ENCODE data around the gene ZBTB12. TPM values are rescaled to one million over a fixed set of nuclear protein-coding genes. Genes with fewer than 3 reads are reported as not detected.
"Not testable (repeated sequence)": the region's sequence is repeated elsewhere in the genome, so short reads cannot be mapped to it uniquely, and the experiment has no call there.

ZBTB12 gene
- total and polyA plus RNA-seq, 2 donors: 1.9 to 2.6 TPM

DNA sequence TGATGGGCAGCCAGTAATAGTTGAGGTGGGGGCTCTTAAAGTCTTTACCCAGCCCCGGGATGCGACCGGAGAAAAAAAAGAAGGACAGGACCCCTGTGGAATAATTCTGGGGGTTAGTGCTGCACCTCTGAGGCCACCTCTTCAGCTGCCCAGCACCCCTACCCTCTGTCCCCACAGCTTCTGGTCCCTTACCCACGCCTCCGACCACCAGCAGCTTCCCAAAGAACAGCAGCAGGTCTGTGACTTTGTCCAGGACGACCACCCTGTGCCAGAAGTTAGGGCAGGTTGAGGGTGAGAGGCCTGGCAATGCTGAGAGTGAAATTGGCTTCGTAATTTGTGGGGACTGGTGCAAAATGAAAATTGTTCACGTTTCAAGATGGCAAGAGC, 37.1 kb downstream of the ZBTB12 start:
- Histone ChIP-seq H3K36me3 (ENCODE audit: control insufficient read depth in 2 of 2, insufficient read depth in 2 of 2, low read length in 1 of 2) (peaks cover 6 to 13% of the 10 kb centered on the region in 2 donors), H3K9me3 (ENCODE audit: control insufficient read depth in 2 of 2, insufficient read depth in 1 of 2, low read length in 1 of 2) (peaks cover 0 to 3% of the 10 kb centered on the region in 2 donors), H3K27ac (ENCODE audit: low read depth in 1 of 2, low read length in 1 of 2) (no peak overlapping the region), H3K4me1 (ENCODE audit: control insufficient read depth in 2 of 2, insufficient read depth in 2 of 2, low read length in 2 of 2) (peaks cover 12 to 36% of the 10 kb centered on the region in 2 donors), H3K4me3 (ENCODE audit: low read length in 2 of 2) (no peak overlapping the region), H3K27me3 (ENCODE audit: control insufficient read depth in 2 of 2, insufficient read depth in 1 of 2, low read length in 1 of 2) (no peaks in the 10 kb centered on the region)
- 98% methylated on average over 8 of the region's 8 CpGs for WGBS
- DNase-seq (ENCODE audit: low read depth in 6 of 9, low spot score in 9 of 9): no peak

DNA sequence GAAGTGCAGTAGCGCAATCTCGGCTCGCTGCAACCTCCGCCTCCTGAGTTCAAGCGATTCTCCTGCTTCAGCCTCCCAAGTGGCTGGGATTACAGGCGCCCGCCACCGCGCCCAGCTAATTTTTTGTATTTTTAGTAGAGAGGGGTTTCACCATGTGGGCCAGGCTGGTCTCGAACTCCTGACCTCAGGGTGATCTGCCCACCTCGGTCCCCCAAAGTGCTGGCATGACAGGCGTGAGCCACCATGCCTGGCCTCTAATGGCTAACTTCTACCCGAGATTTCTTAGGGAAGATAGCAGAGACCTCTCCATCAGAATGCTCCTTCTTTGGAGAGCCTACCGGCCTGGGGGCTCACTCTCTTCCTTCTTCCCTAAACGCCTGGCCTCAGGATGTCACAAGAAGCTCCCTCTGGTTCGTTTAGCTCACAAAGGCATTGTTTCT, 37.7 kb downstream of the ZBTB12 start:
- H3K27me3 ChIP-seq (ENCODE audit: control insufficient read depth in 2 of 2, insufficient read depth in 1 of 2, low read length in 1 of 2); H3K9me3 ChIP-seq (ENCODE audit: control insufficient read depth in 2 of 2, insufficient read depth in 1 of 2, low read length in 1 of 2); DNase-seq (ENCODE audit: low read depth in 6 of 9, low spot score in 9 of 9): not testable (repeated sequence)
- Histone ChIP-seq H3K4me3 (ENCODE audit: low read length in 2 of 2) (peak overlapping the region; percentile 55 to 68), H3K4me1 (ENCODE audit: control insufficient read depth in 2 of 2, insufficient read depth in 2 of 2, low read length in 2 of 2) (peaks cover 12 to 36% of the 10 kb centered on the region in 2 donors), H3K36me3 (ENCODE audit: control insufficient read depth in 2 of 2, insufficient read depth in 2 of 2, low read length in 1 of 2) (peaks cover 13 to 20% of the 10 kb centered on the region in 2 donors), H3K27ac (ENCODE audit: low read depth in 1 of 2, low read length in 1 of 2) (peak overlapping the region in 1 of 2 donors; percentile 82)
- 19% methylated on average over 16 of the region's 16 CpGs for WGBS

DNA sequence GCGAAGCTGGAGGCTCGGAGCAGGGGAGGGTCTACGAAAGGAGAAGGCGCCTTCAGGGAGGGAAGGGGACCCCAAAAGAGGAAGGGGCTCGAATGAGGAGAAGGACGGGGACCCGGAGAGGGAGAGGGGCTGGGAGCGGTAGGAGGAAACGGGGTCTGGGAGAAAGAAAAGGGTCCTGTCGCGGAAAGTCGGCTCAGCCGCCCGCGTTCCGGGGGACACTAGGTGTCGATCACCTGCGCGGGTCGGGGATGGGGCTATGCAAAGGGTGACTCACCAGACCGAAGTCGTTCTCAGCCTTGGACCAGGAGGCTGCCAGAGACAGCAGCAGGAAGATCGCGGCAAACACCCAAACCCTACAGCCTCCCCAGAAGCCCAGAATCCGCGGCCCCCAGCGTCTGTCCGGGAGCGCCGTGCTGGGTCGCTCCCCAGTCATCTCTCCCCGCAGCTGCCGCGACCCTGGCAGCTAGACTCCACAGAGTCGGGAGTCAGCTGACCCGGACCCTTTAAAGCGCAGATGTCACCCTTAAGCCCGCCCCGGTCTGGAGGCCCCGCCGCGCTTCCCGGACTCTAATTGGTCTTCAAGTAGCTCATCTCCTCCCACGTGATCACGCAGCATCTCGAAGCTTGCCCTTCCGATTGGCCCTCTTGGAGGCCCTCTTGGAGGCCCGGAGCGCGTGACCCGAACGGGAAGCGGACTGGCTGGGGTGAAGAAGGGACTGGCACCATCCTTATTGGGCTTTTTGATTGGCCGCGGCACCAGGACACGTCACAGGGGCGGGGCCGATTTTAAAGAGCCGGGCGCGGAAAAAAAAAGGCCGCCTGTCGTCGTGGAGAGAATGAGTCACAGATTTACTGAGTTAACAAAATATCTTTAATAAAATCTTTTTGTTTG, 39.3 kb downstream of the ZBTB12 start, which contains the start of gene NEU1:
Gene NEU1, minus strand, starts transcription at position 478 of the 892 bp plus-strand sequence. Its CDS starts 45 bp downstream, at position 433.
- H3K27ac ChIP-seq (ENCODE audit: low read depth in 1 of 2, low read length in 1 of 2): peak within 1 kb of the TSS; percentile 76 to 82
- WGBS: under 1% methylated on average over 64 of the region's 64 CpGs
- H3K27me3 ChIP-seq (ENCODE audit: control insufficient read depth in 2 of 2, insufficient read depth in 1 of 2, low read length in 1 of 2): no peaks in the 10 kb centered on the region
- peaks cover 12 to 33% of the 10 kb centered on the region in 2 donors for H3K4me1 ChIP-seq (ENCODE audit: control insufficient read depth in 2 of 2, insufficient read depth in 2 of 2, low read length in 2 of 2)
- peak; percentile 91 to 100 (median 99) for DNase-seq (ENCODE audit: low read depth in 6 of 9, low spot score in 9 of 9)
- H3K36me3 ChIP-seq (ENCODE audit: control insufficient read depth in 2 of 2, insufficient read depth in 2 of 2, low read length in 1 of 2): peaks cover 19 to 22% of the 10 kb centered on the region in 2 donors
- peak within 1 kb of the TSS; percentile 64 to 72 for H3K4me3 ChIP-seq (ENCODE audit: low read length in 2 of 2)
- H3K9me3 ChIP-seq (ENCODE audit: control insufficient read depth in 2 of 2, insufficient read depth in 1 of 2, low read length in 1 of 2): peaks cover 0 to 3% of the 10 kb centered on the region in 2 donors

DNA sequence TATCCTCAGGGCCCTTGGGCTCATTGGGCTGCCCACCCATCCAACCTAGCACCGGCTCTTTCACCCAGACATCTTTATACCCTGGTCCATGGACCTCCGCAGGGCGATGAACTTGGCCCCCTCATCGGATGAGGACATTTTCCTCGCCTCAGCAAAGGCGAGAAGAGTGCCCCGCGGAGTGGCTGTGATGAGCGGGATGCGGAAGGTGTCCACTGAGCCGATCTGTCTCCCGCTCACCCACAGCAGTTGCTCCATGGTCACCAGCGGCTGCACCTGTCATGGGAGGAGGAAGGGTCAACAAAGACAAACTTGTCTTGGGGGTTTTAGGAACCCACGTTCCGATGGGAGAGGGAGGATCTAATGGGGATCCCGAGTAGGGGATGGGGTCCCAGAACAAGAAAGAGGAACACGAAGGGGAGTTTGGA, 40.0 kb downstream of the ZBTB12 start:
- no peaks in the 10 kb centered on the region for H3K27me3 ChIP-seq (ENCODE audit: control insufficient read depth in 2 of 2, insufficient read depth in 1 of 2, low read length in 1 of 2)
- H3K36me3 ChIP-seq (ENCODE audit: control insufficient read depth in 2 of 2, insufficient read depth in 2 of 2, low read length in 1 of 2): peaks cover 25 to 27% of the 10 kb centered on the region in 2 donors
- H3K4me1 ChIP-seq (ENCODE audit: control insufficient read depth in 2 of 2, insufficient read depth in 2 of 2, low read length in 2 of 2): peaks cover 12 to 33% of the 10 kb centered on the region in 2 donors
- WGBS: 58% methylated on average over 17 of the region's 17 CpGs
- DNase-seq (ENCODE audit: low read depth in 6 of 9, low spot score in 9 of 9): no peak
- H3K27ac ChIP-seq (ENCODE audit: low read depth in 1 of 2, low read length in 1 of 2): no peak overlapping the region
- peaks cover 0 to 3% of the 10 kb centered on the region in 2 donors for H3K9me3 ChIP-seq (ENCODE audit: control insufficient read depth in 2 of 2, insufficient read depth in 1 of 2, low read length in 1 of 2)
- H3K4me3 ChIP-seq (ENCODE audit: low read length in 2 of 2): peak overlapping the region; percentile 64 to 72

DNA sequence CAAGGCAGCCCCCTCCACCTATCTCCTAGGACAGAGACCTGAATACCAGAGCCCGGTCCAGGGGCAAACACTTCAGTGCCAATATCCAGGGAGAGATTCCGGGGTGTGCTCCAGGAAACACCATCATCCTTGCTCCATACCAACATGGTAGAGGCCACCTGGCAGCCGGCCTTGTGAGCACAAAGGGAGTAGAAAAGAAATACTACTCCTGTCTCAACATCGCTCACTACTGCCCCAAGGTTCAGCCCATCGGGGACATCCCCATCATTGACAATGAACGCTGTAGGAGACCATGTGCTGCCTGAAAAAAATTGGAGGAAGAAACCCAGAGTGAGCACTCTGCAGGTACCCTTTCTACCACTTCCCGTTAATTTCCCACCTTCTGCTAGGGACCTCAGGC, 40.7 kb downstream of the ZBTB12 start:
- peaks cover 0 to 3% of the 10 kb centered on the region in 2 donors for H3K9me3 ChIP-seq (ENCODE audit: control insufficient read depth in 2 of 2, insufficient read depth in 1 of 2, low read length in 1 of 2)
- no peaks in the 10 kb centered on the region for H3K27me3 ChIP-seq (ENCODE audit: control insufficient read depth in 2 of 2, insufficient read depth in 1 of 2, low read length in 1 of 2)
- 94% methylated on average over 7 of the region's 7 CpGs for WGBS
- no peak overlapping the region for H3K27ac ChIP-seq (ENCODE audit: low read depth in 1 of 2, low read length in 1 of 2)
- peaks cover 25 to 27% of the 10 kb centered on the region in 2 donors for H3K36me3 ChIP-seq (ENCODE audit: control insufficient read depth in 2 of 2, insufficient read depth in 2 of 2, low read length in 1 of 2)
- no peak overlapping the region for H3K4me3 ChIP-seq (ENCODE audit: low read length in 2 of 2)
- DNase-seq (ENCODE audit: low read depth in 6 of 9, low spot score in 9 of 9): no peak
- peaks cover 12 to 33% of the 10 kb centered on the region in 2 donors for H3K4me1 ChIP-seq (ENCODE audit: control insufficient read depth in 2 of 2, insufficient read depth in 2 of 2, low read length in 2 of 2)

DNA sequence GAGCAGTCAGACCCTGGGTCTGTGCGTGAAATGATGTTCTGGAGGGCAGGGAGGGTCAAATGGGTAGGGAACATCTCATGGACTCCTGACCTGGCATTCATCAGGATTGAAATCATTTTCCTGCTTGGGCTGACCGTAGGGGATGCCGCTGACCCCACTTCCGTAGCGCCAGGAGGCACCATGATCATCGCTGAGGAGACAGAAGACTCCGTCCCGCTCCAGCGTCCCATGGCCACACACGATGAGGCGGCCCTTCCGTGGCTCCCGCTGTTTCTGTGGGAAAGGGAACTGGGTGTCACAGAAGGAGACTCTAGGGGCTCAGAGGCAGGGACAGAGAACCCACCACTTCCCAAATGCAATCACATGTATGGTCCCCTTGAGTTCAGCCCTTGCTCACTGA, 41.5 kb downstream of the ZBTB12 start:
- H3K36me3 ChIP-seq (ENCODE audit: control insufficient read depth in 2 of 2, insufficient read depth in 2 of 2, low read length in 1 of 2): peaks cover 25 to 27% of the 10 kb centered on the region in 2 donors
- peaks cover 12 to 32% of the 10 kb centered on the region in 2 donors for H3K4me1 ChIP-seq (ENCODE audit: control insufficient read depth in 2 of 2, insufficient read depth in 2 of 2, low read length in 2 of 2)
- no peaks in the 10 kb centered on the region for H3K9me3 ChIP-seq (ENCODE audit: control insufficient read depth in 2 of 2, insufficient read depth in 1 of 2, low read length in 1 of 2)
- DNase-seq (ENCODE audit: low read depth in 6 of 9, low spot score in 9 of 9): no peak
- WGBS: 98% methylated on average over 13 of the region's 13 CpGs
- no peak overlapping the region for H3K4me3 ChIP-seq (ENCODE audit: low read length in 2 of 2)
- H3K27me3 ChIP-seq (ENCODE audit: control insufficient read depth in 2 of 2, insufficient read depth in 1 of 2, low read length in 1 of 2): no peaks in the 10 kb centered on the region
- no peak overlapping the region for H3K27ac ChIP-seq (ENCODE audit: low read depth in 1 of 2, low read length in 1 of 2)

DNA sequence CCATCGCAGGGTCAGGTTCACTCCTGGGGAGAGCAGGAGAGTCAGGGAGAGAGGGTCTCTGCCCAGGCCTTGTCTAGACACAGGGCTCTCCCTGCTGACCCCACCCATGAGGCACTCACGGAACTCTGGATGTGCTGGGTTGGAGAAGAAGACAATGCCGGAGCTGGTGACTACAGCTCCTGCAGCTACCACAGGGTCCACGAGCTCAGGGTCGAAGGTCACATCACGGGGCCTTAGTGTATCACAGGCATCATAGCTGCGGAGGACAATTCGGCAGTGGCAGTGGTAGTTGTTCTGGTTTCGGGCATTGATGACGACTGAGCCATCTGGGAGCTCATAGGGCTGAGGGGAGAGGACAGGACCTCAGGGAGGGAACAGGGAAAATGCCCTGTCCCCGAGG, 42.0 kb downstream of the ZBTB12 start:
- no peaks in the 10 kb centered on the region for H3K27me3 ChIP-seq (ENCODE audit: control insufficient read depth in 2 of 2, insufficient read depth in 1 of 2, low read length in 1 of 2)
- no peak overlapping the region for H3K27ac ChIP-seq (ENCODE audit: low read depth in 1 of 2, low read length in 1 of 2)
- H3K36me3 ChIP-seq (ENCODE audit: control insufficient read depth in 2 of 2, insufficient read depth in 2 of 2, low read length in 1 of 2): peaks cover 25 to 27% of the 10 kb centered on the region in 2 donors
- DNase-seq (ENCODE audit: low read depth in 6 of 9, low spot score in 9 of 9): no peak
- WGBS: 97% methylated on average over 11 of the region's 11 CpGs
- peaks cover 12 to 28% of the 10 kb centered on the region in 2 donors for H3K4me1 ChIP-seq (ENCODE audit: control insufficient read depth in 2 of 2, insufficient read depth in 2 of 2, low read length in 2 of 2)
- no peaks in the 10 kb centered on the region for H3K9me3 ChIP-seq (ENCODE audit: control insufficient read depth in 2 of 2, insufficient read depth in 1 of 2, low read length in 1 of 2)
- H3K4me3 ChIP-seq (ENCODE audit: low read length in 2 of 2): no peak overlapping the region

DNA sequence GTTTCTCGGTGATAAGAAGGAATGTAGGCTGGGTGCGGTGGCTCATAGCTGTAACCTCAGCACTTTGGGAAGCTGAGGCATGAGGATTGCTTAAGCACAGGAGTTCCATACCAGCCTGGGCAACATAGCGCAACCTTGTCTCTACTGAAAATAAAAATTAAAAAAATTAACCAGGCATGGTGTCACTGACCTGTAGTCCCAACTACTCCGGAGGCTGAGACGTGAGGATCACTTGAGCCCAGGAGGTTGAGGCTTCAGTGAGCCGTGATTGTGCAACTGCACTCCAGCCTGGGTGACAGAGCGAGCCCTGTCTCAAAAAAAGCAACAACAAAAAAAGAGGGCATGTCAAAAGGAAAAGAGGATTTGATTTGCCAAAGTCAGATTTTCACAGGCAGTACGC, 43.2 kb downstream of the ZBTB12 start:
- no peak for DNase-seq (ENCODE audit: low read depth in 6 of 9, low spot score in 9 of 9)
- H3K9me3 ChIP-seq (ENCODE audit: control insufficient read depth in 2 of 2, insufficient read depth in 1 of 2, low read length in 1 of 2): no peaks in the 10 kb centered on the region
- H3K36me3 ChIP-seq (ENCODE audit: control insufficient read depth in 2 of 2, insufficient read depth in 2 of 2, low read length in 1 of 2): peaks cover 25 to 27% of the 10 kb centered on the region in 2 donors
- H3K27ac ChIP-seq (ENCODE audit: low read depth in 1 of 2, low read length in 1 of 2): no peak overlapping the region
- 97% methylated on average over 8 of the region's 8 CpGs for WGBS
- H3K27me3 ChIP-seq (ENCODE audit: control insufficient read depth in 2 of 2, insufficient read depth in 1 of 2, low read length in 1 of 2): no peaks in the 10 kb centered on the region
- no peak overlapping the region for H3K4me3 ChIP-seq (ENCODE audit: low read length in 2 of 2)
- H3K4me1 ChIP-seq (ENCODE audit: control insufficient read depth in 2 of 2, insufficient read depth in 2 of 2, low read length in 2 of 2): peaks cover 7 to 17% of the 10 kb centered on the region in 2 donors

DNA sequence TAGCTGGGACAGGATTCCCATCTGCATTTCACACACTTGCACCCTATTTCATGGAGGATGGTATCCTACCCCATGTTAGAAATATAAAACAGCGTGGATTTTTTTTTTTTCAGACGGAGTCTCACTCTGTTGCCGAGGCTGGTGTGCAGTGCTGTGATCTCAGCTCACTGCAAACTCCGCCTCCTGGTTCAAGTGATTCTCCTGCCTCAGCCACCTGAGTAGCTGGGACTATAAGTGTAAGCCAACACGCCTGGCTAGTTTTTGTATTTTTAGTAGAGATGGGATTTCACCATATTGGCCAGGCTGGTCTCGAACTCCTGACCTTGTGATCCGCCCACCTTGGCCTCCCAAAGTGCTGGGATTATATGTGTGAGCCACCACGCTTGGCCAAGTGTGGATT, 44.1 kb downstream of the ZBTB12 start:
- not testable (repeated sequence) for H3K27me3 ChIP-seq (ENCODE audit: control insufficient read depth in 2 of 2, insufficient read depth in 1 of 2, low read length in 1 of 2); H3K9me3 ChIP-seq (ENCODE audit: control insufficient read depth in 2 of 2, insufficient read depth in 1 of 2, low read length in 1 of 2); H3K4me3 ChIP-seq (ENCODE audit: low read length in 2 of 2); DNase-seq (ENCODE audit: low read depth in 6 of 9, low spot score in 9 of 9); H3K4me1 ChIP-seq (ENCODE audit: control insufficient read depth in 2 of 2, insufficient read depth in 2 of 2, low read length in 2 of 2); H3K27ac ChIP-seq (ENCODE audit: low read depth in 1 of 2, low read length in 1 of 2)
- peaks cover 25 to 27% of the 10 kb centered on the region in 2 donors for H3K36me3 ChIP-seq (ENCODE audit: control insufficient read depth in 2 of 2, insufficient read depth in 2 of 2, low read length in 1 of 2)
- WGBS: 97% methylated on average over 8 of the region's 8 CpGs

Data from thymus (tissue), 11 donors.